Sigmoid colon (tissue), 4 donors: Measurements from ENCODE around the gene EGR2.

ENCODE experiments used
- CTCF ChIP-seq, 4 experiments: fragments of 450-650 bp in 3 of 4; fragments of 200-600 bp in 1 of 4; IDR thresholded peaks; one replicate each; pipeline ENCODE4 v1.5.1; 2016 to 2019; ENCODE audit warnings: antibody characterized with exemption in 4 of 4, mild to moderate bottlenecking in 3 of 4, moderate library complexity in 2 of 4
- POLR2AphosphoS5 ChIP-seq, 4 donors: sonication (generic); formaldehyde crosslinking; IDR thresholded peaks; one replicate each; pipeline ENCODE4 v1.6.1; 2017; ENCODE audit warnings: antibody characterized with exemption in 4 of 4

GRCh38 chr10:62763155-62763554 lies 53.0 kb downstream of the EGR2 start:
- TF ChIP-seq POLR2AphosphoS5 (IDR thresholded peaks at IDR 0.05) (no peak), CTCF (IDR thresholded peaks at IDR 0.05) (no peak)
